HG03571 (cell line): ENCODE measurements around the gene CELF5.
"Not testable (repeated sequence)": the region's sequence is repeated elsewhere in the genome, so short reads cannot be mapped to it uniquely, and the experiment has no call there.

ENCODE experiments used
- ATAC-seq: cut with Tn5 transposase; IDR thresholded peaks from one replicate; pipeline ENCODE4 v1.9.1; 2021; ENCODE audit not compliant: unreplicated experiment

The CELF5 gene

GRCh38 chr19:3338541-3339181 lies 114.2 kb downstream of the CELF5 start:
- ATAC-seq, result no peak

DNA sequence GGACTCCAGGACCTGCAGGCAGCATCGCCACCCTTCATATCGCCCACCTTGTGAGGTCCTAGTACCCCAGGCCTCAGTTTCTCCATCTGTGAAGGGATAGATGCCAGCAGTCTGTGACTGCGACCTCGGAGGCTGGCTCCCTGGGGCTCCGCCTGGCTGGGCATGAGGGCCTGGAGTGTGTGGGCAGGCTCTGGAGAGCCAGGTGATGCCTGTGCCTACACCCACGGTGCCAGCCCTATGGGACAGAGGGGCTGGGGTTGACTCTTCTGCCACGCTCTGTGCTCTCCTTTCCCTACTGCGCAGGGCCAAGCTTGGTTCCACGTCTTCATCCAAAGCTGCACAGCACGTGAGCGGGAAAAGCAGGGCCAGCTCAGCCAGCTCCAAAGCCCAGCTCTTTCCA lies 115.9 kb downstream of the CELF5 start:
- no peak for ATAC-seq

DNA sequence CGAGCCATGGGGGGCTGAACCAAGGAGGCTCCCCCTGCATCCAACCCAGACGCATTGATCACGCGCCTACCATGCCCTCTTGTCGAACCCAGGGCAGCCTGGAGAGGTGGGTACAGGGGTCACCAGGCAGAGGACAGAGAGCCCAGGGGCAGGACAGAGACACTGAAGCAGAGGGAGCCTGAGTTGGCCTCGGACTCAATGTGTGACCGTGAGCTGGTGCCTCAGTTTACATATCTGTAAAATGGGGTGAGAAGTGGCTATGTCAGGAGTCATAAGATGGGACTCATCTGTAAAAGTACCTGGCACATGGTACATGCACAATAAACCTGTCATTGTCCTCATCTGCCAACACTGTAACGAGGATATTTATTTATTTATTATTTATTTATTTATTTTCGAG lies 117.8 kb downstream of the CELF5 start:
- no peak for ATAC-seq

- not testable (repeated sequence) for ATAC-seq
Measured at GRCh38 chr19:3342962-3343361, 118.5 kb downstream of the CELF5 start.

DNA sequence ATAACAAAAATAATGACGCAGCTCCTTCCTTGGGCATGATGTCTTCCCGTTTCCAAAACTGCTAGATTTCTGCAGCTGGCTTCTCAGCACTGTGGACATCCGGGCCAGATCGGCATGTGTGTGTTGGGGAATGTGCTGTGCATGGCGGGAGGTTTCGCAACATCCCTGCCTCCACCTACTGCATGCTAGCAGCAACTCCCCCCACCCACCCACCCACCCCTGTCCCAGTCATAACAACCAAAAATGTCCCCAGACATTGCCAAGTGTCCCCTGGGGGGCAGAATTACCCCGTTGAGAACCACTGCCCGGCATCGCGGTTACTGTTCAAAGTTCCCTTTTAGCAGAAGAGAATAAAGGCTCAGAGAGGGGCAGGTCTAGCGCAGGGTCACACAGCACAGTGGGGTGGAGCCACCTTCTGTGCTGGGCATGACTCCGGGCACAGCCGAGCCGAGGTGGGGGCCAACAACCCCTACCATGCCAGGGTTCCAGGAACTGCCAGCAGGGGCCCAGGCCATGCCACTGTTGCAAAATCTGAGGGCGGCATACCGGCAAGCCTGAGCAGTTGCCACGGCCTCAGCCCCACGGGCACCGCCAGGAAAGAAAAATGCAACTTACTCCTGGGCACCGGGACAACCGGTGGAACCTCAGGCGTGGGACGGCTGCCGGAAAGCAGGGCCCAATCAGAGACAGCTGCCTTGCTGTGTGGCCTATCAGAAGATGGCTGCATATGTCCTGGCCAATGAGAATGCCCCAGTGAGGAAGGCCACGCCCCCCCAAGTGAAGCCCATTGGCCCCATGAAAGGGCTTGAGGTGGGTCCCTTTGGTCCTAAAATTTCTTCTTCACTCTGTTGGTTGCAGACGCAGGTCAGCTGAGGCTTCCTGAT lies 119.4 kb downstream of the CELF5 start:
- no peak for ATAC-seq

- ATAC-seq, result no peak
Measured at GRCh38 chr19:3344608-3345598, 120.4 kb downstream of the CELF5 start.

GRCh38 chr19:3345850-3346460 lies 121.5 kb downstream of the CELF5 start:
- ATAC-seq, result no peak
